NT2/D1 (cell line): ENCODE results near the gene CYP4F3.

Experiments
- SUZ12 ChIP-seq: IDR thresholded peaks from 2 replicates; pipeline ENCODE4 v1.6.1; 2011; ENCODE audit not compliant: insufficient read length, insufficient read depth; ENCODE audit errors: extremely low read depth
- YY1 ChIP-seq: IDR thresholded peaks from 2 replicates; pipeline ENCODE4 v1.6.1; 2011; ENCODE audit not compliant: insufficient read length, insufficient read depth

- no peak for TF ChIP-seq SUZ12
- no peak for TF ChIP-seq YY1
Observed at GRCh38 chr19:15609261-15609660, 31.4 kb upstream of the CYP4F3 start.
